ENCODE data around the gene OR51E2. TPM values are rescaled to one million over a fixed set of nuclear protein-coding genes. Genes with fewer than 3 reads are reported as not detected.

Gene OR51E2
- total and polyA plus RNA-seq, 2 of the 8 experiments (the other 6 are each of a cell fraction or from before 2014, with no cell fraction given), result not detected

- POLR2A ChIA-PET (ENCODE audit: partially characterized antibody), result no interaction called here
- Histone ChIP-seq H2BK120ac (replicated peaks; ENCODE audit: low read depth, low read length) (no peak overlapping the region), H3K79me2 (ENCODE audit: control insufficient read depth in 1 of 2, insufficient read depth in 2 of 2, low read length in 2 of 2) (no peaks in the 10 kb centered on the region), H4K91ac (replicated peaks; ENCODE audit: insufficient read length, low read length) (no peak overlapping the region), H2BK12ac (ENCODE audit: low read depth, low read length) (no peak overlapping the region), H4K5ac (ENCODE audit: insufficient read length, low read depth, low read length) (no peak overlapping the region), H2AK5ac (ENCODE audit: low read depth, low read length) (no peak overlapping the region), H3K36me3 (ENCODE audit: control insufficient read depth in 2 of 4, insufficient read depth in 4 of 4, low read length in 3 of 4) (no peaks in the 10 kb centered on the region), H3K23me2 (ENCODE audit: low read depth, low read length) (no peaks in the 10 kb centered on the region), H3K9me3 (ENCODE audit: insufficient read depth in 2 of 2, low read depth in 1 of 2, low read length in 1 of 2) (no peaks in the 10 kb centered on the region), H3K56ac (replicated peaks; ENCODE audit: insufficient read length, low read depth, low read length) (no peak overlapping the region), H3K27me3 (replicated peaks in 1 of 4; ENCODE audit: control insufficient read depth in 3 of 4, extremely low read depth in 1 of 4, insufficient read depth in 3 of 4, low read length in 3 of 4) (no peaks in the 10 kb centered on the region), H4K20me1 (replicated peaks in 1 of 2; ENCODE audit: control insufficient read depth in 1 of 2, insufficient read depth in 2 of 2, low read length in 2 of 2) (no peaks in the 10 kb centered on the region), H3K79me1 (ENCODE audit: low read depth, low read length) (no peaks in the 10 kb centered on the region), H2AFZ (ENCODE audit: low read length) (no peak overlapping the region), H3K4me2 (ENCODE audit: insufficient read depth in 1 of 2, low read depth in 2 of 2, low read length in 2 of 2) (no peak overlapping the region), H3K18ac (ENCODE audit: extremely low read depth, low read length) (no peak overlapping the region), H2BK15ac (ENCODE audit: low read length) (no peak overlapping the region), H3K4me3 (ENCODE audit: extremely low read depth in 1 of 4, insufficient read depth in 2 of 4, low read depth in 3 of 4, low read length in 4 of 4) (no peak overlapping the region), H2BK5ac (ENCODE audit: low read depth, low read length) (no peak overlapping the region), H3K14ac (ENCODE audit: insufficient read length) (no peak overlapping the region), H2BK20ac (ENCODE audit: low read length) (no peak overlapping the region), H4K8ac (ENCODE audit: extremely low read depth, insufficient read depth, low read length) (no peak overlapping the region), H3K4ac (replicated peaks; ENCODE audit: insufficient read length, low read depth, low read length) (no peak overlapping the region), H3K27ac (ENCODE audit: low read depth, low read length) (no peak overlapping the region), H3K23ac (ENCODE audit: insufficient read length) (no peak overlapping the region), H3K4me1 (replicated peaks in 1 of 4; ENCODE audit: control insufficient read depth in 3 of 4, insufficient read depth in 4 of 4, low read length in 3 of 4) (no peaks in the 10 kb centered on the region), H3K9ac (replicated peaks in 1 of 4; ENCODE audit: extremely low read depth in 1 of 4, low read depth in 3 of 4, low read length in 3 of 4) (no peak overlapping the region)
- WGBS, 2 experiments (ENCODE audit: extremely low coverage in 1 of 2, insufficient coverage in 1 of 2, insufficient read length in 1 of 2, insufficient replicate concordance in 2 of 2, low coverage in 1 of 2, low lambda C conversion rate in 2 of 2, missing lambda C conversion rate in 1 of 2), result 95% methylated on average over 1 of the region's 1 CpG; no CpG with 5 or more reads in 1 of the 2 experiments
- no peak for FAIRE-seq
- no peak for TF ChIP-seq RAD21 (IDR thresholded peaks at IDR 0.05 in 1 of 2, conservative IDR thresholded peaks at IDR 0.05 in 1 of 2; ENCODE audit: low read depth in 2 of 2, low read length in 2 of 2)
- TF ChIP-seq SP4 (IDR thresholded peaks at IDR 0.05; ENCODE audit: low read length), result no peak
- no peak for TF ChIP-seq CREB1 (IDR thresholded peaks at IDR 0.05)
- TF ChIP-seq E2F6 (IDR thresholded peaks at IDR 0.05), result no peak
- TF ChIP-seq CEBPB (IDR thresholded peaks at IDR 0.05; ENCODE audit: low read depth, low read length), result no peak
- no peak for TF ChIP-seq CHD2 (IDR thresholded peaks at IDR 0.05; ENCODE audit: low read length)
- no peak for TF ChIP-seq JUND (IDR thresholded peaks at IDR 0.05; ENCODE audit: low read length)
- no peak for TF ChIP-seq CBX5 (IDR thresholded peaks at IDR 0.05; ENCODE audit: low read depth, low read length)
- CTCF ChIA-PET (ENCODE audit: partially characterized antibody), result interaction anchor here (1.2 kb wide), 1 partner anchor 9 kb away, joined by 3 read pairs; the partner anchor contains the start of gene MMP26
- DNase-seq (ENCODE audit: low read depth in 1 of 2, low spot score in 2 of 2), result no peak
Observed at GRCh38 chr11:4695442-4695841, 2.2 kb downstream of the OR51E2 start.
